Activated gamma-delta T cell (primary cell): ENCODE results near the gene PIK3AP1.
"Not testable (repeated sequence)": the region's sequence is repeated elsewhere in the genome, so short reads cannot be mapped to it uniquely, and the experiment has no call there.

Source experiments
- DNase-seq: peaks from one replicate; lab custom pipeline; 2025; lab: John Stamatoyannopoulos, UW

PIK3AP1 gene

GRCh38 chr10:96696845-96697425, 23.4 kb downstream of the PIK3AP1 start:
- DNase-seq, result no peak

DNA sequence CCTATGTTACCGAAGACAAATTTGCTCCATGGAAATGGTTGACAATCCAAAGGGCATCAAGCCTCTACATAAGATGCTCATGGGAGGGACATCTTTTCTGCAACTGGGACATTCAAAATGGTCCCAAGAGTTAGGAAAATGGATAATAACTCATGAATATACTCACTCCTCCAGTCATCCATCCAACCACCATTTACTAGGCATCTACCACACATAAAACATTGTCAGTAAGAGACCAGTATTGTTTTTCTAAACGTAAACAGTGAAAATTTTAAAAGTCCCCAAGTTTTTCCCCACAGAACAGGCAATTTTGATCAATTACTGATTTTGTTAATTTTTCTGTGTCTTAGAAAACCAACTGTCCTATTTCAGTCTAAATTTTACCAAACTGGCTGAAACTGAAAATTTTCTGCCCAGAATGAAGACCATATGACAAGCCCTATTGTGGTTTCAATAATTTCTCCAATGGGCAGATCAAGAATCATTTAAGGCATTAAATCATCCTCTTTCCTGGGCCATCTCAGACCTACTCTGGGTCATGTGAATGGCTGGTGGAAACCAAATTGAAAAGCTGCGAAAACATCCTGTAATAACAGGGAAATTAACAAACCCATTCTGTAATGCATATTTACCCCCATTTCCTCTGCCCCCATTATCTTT, 24.2 kb downstream of the PIK3AP1 start:
- DNase-seq, result no peak

GRCh38 chr10:96695366-96695765, 24.9 kb downstream of the PIK3AP1 start:
- no peak for DNase-seq

- no peak for DNase-seq
Observed at GRCh38 chr10:96693431-96693830, 26.9 kb downstream of the PIK3AP1 start.

- no peak for DNase-seq
Observed at GRCh38 chr10:96692427-96692826, 27.9 kb downstream of the PIK3AP1 start.

- DNase-seq, result no peak
Observed at GRCh38 chr10:96691761-96692160, 28.6 kb downstream of the PIK3AP1 start.

DNA sequence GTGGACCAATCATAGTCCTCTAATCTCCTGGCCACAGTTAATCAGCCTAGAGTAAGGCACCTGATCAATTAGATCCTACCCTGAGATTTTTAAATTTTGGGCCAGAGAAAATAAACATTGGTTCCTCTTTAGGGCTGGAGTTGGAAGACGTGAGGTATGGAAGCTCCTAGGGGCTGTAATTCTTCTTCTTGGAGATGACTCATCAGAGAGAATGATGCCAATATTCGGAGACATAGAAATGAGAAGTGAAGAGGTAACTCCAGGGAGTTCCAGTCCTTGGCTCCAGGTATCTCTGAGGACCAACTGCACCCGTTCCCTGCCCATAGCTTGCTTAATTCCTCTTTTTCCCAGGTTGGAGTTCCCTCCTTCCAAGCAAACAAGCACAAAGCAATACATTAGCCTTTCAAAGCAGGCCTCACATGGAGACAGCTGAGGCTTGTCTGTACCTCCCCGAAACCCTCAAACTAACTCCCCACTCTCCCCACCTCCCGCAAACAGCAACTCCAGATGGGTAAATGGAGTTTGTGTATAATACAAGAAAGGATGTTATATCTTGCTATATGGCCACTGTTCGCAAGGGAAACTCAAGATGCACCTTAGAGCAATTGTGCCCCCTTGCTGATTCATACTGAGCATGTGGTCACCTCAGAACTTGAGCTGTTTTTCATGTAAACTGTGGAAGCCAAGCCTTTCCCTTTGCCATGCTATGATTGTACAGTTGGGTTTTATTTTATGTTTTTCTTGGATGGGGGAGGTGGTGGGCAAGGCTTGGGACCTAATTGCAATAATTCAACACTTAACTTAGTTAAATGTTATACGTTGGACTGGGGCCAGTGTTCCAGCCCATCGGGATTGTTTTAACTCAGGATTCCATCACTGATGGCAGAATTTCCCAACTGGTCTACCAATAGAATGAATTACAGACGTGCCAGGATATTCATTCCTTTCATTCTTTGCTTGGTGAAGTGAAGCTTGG, 29.3 kb downstream of the PIK3AP1 start:
- DNase-seq, result no peak

- DNase-seq, result no peak
Observed at GRCh38 chr10:96688789-96689188, 31.5 kb downstream of the PIK3AP1 start.

DNA sequence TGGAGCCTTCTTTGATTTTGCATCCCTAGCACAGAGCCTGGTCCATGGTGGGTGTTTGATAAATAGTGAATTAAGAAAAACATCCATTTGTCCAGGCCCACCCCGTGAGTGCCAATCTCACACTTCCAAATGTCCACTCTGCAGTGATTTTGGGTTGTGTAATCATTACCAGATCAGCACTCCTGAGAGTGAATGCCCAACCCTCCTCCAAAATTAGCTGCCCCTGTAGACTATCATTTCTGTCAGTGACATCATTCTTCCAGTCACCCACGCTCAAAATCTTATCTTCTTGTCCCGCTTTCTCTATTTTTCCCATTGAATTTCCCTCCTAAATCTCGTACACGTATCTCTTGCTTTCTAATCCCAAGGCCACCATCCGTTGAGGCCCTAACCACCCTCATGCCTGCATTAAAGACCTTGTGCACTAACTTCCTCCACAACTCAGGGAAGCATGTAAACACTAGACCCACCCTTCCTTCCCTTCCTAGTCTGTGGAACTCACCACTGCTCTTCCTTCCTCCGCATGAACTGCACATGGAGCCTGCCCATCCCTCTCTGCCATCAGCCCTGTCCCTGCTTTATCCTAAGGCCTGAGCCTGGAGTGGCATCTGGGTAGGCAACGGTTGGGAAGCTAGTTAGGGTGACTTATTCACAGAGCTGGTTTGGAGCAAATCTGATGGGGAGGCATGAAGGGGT, 32.8 kb downstream of the PIK3AP1 start:
- no peak for DNase-seq

- no peak for DNase-seq
Observed at GRCh38 chr10:96686514-96686913, 33.8 kb downstream of the PIK3AP1 start.

GRCh38 chr10:96685306-96685705, 35.0 kb downstream of the PIK3AP1 start:
- DNase-seq, result no peak

- DNase-seq, result no peak
Observed at GRCh38 chr10:96684826-96685225, 35.5 kb downstream of the PIK3AP1 start.

GRCh38 chr10:96683710-96684109, 36.6 kb downstream of the PIK3AP1 start:
- DNase-seq, result no peak

- DNase-seq, result no peak
Observed at GRCh38 chr10:96683065-96683464, 37.2 kb downstream of the PIK3AP1 start.

GRCh38 chr10:96681524-96681923, 38.8 kb downstream of the PIK3AP1 start:
- no peak for DNase-seq

DNA sequence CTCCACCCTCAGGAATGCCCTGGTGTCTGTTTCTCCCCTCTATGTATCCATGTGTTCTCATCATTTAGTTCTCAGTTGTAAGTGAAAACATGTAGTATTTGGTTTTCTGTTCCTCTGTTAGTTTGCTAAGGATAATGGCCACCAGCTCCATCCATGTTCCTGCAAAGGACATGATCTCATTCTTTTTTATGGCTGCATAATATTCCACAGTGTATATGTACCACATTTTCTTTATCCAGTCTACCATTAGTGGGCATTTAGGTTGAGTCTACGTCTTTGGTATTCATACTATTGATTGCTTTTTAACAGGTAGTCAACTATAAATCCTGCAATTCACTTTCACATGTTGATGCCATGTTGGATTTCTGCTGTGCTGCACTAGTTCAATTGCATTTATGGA, 39.9 kb downstream of the PIK3AP1 start:
- DNase-seq, result not testable (repeated sequence)

GRCh38 chr10:96678725-96679124, 41.6 kb downstream of the PIK3AP1 start:
- no peak for DNase-seq

DNA sequence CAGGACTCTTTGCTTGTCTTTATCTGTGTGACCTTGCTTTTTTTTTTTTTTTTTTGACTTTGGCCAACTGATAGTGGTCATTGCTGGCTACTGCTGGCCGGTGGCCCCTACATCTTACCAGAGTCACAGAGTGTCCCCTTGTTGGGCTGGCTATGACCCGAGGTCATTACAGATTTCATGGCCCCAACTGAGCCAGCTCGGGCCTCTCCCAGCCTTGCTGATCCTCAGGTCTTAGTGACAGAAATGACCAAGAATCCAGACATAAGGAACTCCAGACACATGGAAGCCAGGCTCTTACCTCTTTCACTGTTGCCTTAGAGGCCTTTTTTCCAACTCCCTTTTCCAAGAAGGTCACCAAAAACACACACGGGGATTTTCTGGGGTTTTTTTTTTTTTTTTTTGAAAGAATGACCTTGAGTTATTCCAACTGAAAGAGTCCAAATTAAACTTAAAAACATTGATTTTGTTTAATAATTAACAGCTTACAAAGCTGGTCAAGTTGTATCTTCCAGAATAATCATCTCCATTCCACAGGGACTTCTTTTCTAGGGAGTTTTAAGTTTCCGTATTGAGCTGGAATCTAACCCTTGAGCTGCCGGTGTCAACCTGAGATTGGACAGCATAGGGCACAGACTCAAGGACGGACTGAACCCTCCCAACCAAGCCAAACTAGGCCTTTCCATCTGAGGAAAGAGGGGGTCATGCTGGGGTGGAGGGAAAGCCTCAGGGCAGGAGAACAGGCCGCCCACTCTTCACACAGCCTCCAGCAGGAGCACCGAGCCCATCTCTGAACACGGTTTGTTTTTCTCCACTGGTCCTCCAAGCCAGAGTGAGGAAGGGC, 43.8 kb downstream of the PIK3AP1 start:
- DNase-seq, result no peak

GRCh38 chr10:96675846-96676245, 44.5 kb downstream of the PIK3AP1 start:
- no peak for DNase-seq

DNA sequence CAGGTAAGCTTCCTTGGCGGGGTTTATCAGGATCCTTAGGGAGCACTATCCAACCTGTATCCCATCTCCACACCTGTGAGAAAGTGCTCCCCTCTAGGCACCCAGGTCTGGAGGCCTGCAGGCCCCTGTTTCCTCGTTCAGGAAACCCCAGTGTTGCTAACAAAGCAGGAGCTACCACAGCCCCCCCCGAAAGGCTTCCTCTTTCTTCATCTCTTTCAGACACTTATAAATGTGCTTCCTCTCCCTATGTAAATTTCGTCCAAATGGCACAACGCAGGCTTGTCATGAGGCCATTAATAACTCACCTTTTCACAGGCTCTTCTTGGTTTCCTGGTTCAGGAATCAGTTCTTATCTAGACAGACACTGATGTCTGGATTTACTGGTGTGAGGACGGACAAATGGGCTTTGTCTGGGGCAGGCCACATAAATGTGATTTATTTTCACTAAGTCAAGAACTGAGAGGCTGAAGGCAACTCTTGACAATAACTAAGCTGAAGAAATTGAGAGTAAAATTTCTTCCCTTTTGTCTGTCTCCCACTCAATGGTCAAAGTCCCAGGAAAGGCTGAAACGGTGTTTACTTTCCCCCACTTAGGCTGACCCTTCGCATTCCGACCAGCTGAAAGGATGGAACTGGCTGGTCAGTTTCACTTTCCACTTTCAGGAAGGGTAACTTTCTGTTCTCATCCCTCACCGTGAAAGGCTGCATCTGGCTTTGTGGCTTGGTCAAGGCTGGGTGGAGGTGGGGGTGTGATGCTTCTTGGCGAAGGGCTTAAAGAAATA, 46.8 kb downstream of the PIK3AP1 start:
- DNase-seq, result no peak
